Adrenal gland (tissue), 12 donors: ENCODE data around the gene BIRC7. TPM values are rescaled to one million over a fixed set of nuclear protein-coding genes. Genes with fewer than 3 reads are reported as not detected.

Experiments used
- DNase-seq, 7 donors: peaks; one replicate each; pipeline ENCODE4 v3.0.0-alpha.2; 2019 to 2020
- H3K27ac ChIP-seq, 5 donors: fragments of 200-600 bp; sonication (generic) in 4 of 5; 1 replicate in 3 of 5; 2 replicates in 2 of 5; pipeline versions ENCODE4 v1.5.1 to v1.8.0; 2016 to 2020; ENCODE audit warnings: mild to moderate bottlenecking in 1 of 5
- H3K27me3 ChIP-seq: fragments of 200-600 bp; 2 replicates; pipeline ENCODE4 v1.8.0; 2021
- H3K36me3 ChIP-seq, 2 donors: fragments of 200-600 bp; replicated peaks in 1 of 2; 1 replicate in 1 of 2; 2 replicates in 1 of 2; pipeline versions ENCODE4 v1.5.1 to v1.8.0; 2018 to 2022
- H3K4me1 ChIP-seq, 2 donors: fragments of 200-600 bp; replicated peaks in 1 of 2; 1 replicate in 1 of 2; 2 replicates in 1 of 2; pipeline versions ENCODE4 v1.5.1 to v1.8.0; 2018 to 2021
- H3K4me3 ChIP-seq, 4 donors: fragments of 200-600 bp; sonication (generic) in 3 of 4; one replicate each; pipeline ENCODE4 v1.5.1; 2016 to 2018
- H3K9me3 ChIP-seq, 3 donors: fragments of 200-600 bp; sonication (generic) in 1 of 3; replicated peaks in 1 of 3; 1 replicate in 2 of 3; 2 replicates in 1 of 3; pipeline versions ENCODE4 v1.5.1 to v1.8.0; 2016 to 2021
- POLR2A ChIP-seq, 2 donors: fragments of 450-650 bp; IDR thresholded peaks; one replicate each; pipeline ENCODE4 v1.6.1; 2017; ENCODE audit warnings: antibody characterized with exemption in 2 of 2, mild to moderate bottlenecking in 2 of 2, moderate library complexity in 1 of 2
- WGBS, 4 donors: extraction: QIAGEN DNeasy Blood & Tissue Kit in 2 of 4; methylation state at CpG; one replicate each; pipeline versions ENCODE4 v1.1.5 to v1.1.7; 2013 to 2017; 5-methylcytosine and 5-hydroxymethylcytosine counted together
- intact Hi-C, 2 donors: fragments of 100-400 bp; cut with DNase I; formaldehyde crosslinking; loops; one replicate each; pipeline versions ENCODE4 v1.14.1 to v1.15.0; 2022 to 2023
- polyA plus RNA-seq, 3 donors: library from polyadenylated mRNA; stranded (reverse); fragments of 200-250 nt in 2 of 3; fragments of 350-450 nt in 1 of 3; fragmentation: Illumina TruSeq in 1 of 3; extraction: RNeasy Lipid Tissue Mini Kit (QIAGEN cat#74804) in 1 of 3; gene quantifications; one replicate each; pipeline ENCODE4 v1.2.3, GENCODE V29; 2013 to 2014
- total RNA-seq, 9 donors: library from RNA; depleted of rRNA in 4 of 9; stranded (reverse); fragments of >200 nt in 4 of 9; fragments of 120-200 nt in 1 of 9; fragmentation: NEBNext Ultra II Directional in 1 of 9; extraction: Animal tissue kit (Norgen Biotek cat#: 25700) in 1 of 9; gene quantifications; one replicate each; pipeline versions ENCODE4 v1.1.0 to v1.2.4, GENCODE V29; 2013 to 2023
- TF ChIP-seq, protein P1 (sequence below), 6 experiments: fragments of 450-650 bp in 4 of 6; fragments of 200-600 bp in 2 of 6; sonication (generic) in 1 of 6; IDR thresholded peaks; 1 replicate in 5 of 6; 2 replicates in 1 of 6; pipeline versions ENCODE4 v1.5.1 to v1.8.0; 2016 to 2021; ENCODE audit warnings: antibody characterized with exemption in 6 of 6, mild to moderate bottlenecking in 2 of 6, moderate library complexity in 1 of 6
- donor health status: healthy with polysubstance abuse.
- donor health status: Bipolar disorder and iron deficiency.
- donor health status: DM: yes; HTN: yes; CAD: no.
- donor health status: DM: no; HTN: no; CAD: no.
- donor health status: DM: no; HTN: no; CAD: no.
- donor health status: DM: yes; HTN: yes; CAD: no.

Gene BIRC7
- total and polyA plus RNA-seq, 12 donors = 0.28 to 117 (median 1.1) TPM; not detected in 5

DNA sequence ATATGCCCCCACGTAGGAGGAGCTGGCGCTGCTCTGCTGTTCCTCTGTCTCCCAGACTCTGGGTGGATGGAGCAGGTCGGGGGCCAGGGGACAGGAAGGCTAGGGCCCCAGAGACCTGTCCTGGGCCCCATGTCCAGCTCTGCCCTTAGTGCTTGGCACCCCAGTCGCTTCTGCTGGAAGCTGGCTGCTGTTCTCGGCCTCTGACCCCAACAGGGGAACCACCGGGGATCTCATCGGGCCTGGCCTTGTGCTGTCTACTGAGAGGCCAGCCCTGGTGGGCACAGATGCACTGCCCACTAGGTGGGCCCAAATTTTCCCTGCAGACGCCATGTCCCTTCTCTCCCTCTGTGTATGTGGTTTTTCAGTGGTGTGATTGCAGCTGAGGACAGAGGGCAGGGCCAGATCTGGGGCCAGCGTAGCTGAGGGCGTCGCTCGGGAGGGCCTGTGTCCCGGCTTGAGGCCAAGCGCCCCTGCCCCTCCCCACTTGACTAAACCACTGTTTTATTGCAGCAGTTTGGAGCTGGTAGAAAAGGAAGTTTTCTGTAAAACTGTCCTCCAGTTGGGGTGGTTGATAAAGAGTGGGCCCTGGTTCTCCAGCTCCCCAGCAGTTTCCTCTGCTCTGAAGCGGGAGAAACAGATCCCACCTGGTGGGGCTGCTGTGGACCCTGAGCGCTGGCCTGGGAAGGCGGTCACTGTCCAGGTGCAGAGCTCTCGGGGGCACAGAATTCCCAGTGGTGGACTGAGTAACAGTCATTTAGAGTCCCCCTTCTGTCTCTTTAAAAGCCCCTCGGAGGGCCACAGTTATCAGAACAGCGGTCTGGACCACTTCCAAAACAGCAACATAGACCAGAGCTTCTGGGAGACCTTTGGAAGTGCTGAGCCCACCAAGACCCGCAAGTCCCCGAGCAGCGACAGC, 51.3 kb downstream of the BIRC7 start:
- 87 to 93% (median 91%) methylated on average over 15 to 23 of the region's 23 CpGs for WGBS, 4 donors
- no peaks in the 10 kb centered on the region for H3K27me3 ChIP-seq

DNA sequence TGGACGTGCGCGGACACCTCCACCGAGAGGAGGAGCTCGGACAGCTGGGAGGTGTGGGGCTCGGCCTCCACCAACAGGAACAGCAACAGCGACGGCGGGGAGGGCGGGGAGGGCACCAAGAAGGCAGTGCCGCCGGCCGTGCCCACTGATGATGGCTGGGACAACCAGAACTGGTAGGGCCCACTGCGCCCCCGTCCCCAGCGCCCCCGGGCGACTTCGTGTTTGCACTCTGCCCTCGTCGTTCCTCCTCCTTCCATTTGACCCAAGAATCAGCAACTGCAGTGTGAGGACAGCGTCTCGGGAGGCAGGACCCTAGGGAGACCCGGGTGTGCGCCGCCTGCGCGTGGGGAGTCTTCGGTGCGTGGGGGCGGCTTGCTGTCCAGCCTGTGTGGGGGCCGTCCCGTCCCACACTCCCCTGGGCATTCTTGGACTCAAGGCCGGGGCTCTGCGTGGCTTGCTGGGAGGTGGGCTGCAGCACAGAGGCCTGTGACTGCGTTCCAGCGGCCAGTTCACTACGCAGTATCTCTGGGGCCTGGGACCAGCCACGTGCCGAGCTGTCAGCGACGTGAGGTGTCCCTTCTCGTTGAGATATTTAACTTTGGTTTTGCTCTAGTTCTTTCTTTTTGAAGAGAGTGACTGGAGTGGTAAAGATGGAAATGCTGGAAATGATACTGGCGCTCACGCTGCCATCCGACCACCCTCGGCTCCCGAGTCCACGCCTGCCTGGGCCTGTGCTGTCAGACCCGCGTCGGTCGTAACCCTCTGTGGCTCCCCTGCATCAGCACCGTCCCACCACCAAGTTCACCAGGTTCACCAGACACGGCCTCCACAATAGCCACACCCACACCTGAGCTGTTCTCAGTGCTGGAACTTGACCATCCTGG, 52.2 kb downstream of the BIRC7 start:
- no peak for DNase-seq
- Histone ChIP-seq H3K4me1 (no peaks in the 10 kb centered on the region), H3K9me3 (no peaks in the 10 kb centered on the region), H3K36me3 (peaks cover 0 to 31% of the 10 kb centered on the region in 2 donors), H3K27me3 (no peaks in the 10 kb centered on the region), H3K4me3 (no peak overlapping the region), H3K27ac (no peak overlapping the region)
- intact Hi-C loops = no loop called here
- TF ChIP-seq, protein P1, sequence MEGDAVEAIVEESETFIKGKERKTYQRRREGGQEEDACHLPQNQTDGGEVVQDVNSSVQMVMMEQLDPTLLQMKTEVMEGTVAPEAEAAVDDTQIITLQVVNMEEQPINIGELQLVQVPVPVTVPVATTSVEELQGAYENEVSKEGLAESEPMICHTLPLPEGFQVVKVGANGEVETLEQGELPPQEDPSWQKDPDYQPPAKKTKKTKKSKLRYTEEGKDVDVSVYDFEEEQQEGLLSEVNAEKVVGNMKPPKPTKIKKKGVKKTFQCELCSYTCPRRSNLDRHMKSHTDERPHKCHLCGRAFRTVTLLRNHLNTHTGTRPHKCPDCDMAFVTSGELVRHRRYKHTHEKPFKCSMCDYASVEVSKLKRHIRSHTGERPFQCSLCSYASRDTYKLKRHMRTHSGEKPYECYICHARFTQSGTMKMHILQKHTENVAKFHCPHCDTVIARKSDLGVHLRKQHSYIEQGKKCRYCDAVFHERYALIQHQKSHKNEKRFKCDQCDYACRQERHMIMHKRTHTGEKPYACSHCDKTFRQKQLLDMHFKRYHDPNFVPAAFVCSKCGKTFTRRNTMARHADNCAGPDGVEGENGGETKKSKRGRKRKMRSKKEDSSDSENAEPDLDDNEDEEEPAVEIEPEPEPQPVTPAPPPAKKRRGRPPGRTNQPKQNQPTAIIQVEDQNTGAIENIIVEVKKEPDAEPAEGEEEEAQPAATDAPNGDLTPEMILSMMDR (IDR thresholded peaks at IDR 0.05) = no peak
- TF ChIP-seq POLR2A (IDR thresholded peaks at IDR 0.05) = no peak
- 90 to 94% (median 93%) methylated on average over 32 to 55 of the region's 55 CpGs for WGBS, 4 donors

More for the DNA sequence above, 51.3 kb downstream of the BIRC7 start:
- TF ChIP-seq, protein P1 (IDR thresholded peaks at IDR 0.05) = no peak
- no peak for TF ChIP-seq POLR2A (IDR thresholded peaks at IDR 0.05)
- Histone ChIP-seq H3K9me3 (no peaks in the 10 kb centered on the region), H3K4me1 (no peaks in the 10 kb centered on the region), H3K27ac (no peak overlapping the region), H3K4me3 (no peak overlapping the region), H3K36me3 (peaks cover 0 to 40% of the 10 kb centered on the region in 2 donors)
- intact Hi-C loops = no loop called here
- no peak for DNase-seq

DNA sequence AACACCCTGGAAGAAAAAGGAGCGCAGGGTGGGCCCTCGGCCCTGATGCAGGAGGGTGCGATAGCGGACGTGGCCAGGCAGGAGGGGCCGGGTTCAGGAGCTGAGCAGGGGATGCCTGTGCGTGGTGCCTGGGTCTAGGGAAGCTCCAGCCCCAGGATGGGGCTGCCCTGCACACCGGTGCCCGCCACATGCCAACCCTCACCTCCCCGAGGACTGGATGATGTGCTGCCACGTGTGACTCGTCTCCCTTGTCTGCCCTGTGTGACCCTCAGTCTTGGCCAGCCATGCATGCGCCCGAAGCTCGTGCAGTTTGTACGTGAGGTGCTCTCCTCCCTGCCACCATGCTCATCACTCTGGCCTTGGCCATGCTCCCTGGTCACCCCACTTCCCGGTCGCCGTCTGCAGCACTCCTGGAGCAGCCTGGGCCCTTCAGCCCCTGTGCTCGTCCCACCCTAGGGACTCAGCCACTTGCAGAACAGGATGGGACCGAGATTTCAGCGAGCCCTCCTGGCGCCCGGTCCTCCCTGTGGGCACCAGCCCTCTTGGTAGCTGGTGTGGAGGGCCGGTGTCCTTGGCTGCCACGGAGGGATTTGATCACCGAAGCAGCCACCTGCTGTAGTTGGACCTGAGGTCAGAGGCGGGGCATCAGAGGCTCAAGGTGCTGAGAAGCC, 53.0 kb downstream of the BIRC7 start:
- Histone ChIP-seq H3K36me3 (peaks cover 0 to 23% of the 10 kb centered on the region in 2 donors), H3K27ac (no peak overlapping the region), H3K9me3 (no peaks in the 10 kb centered on the region), H3K4me3 (no peak overlapping the region), H3K27me3 (no peaks in the 10 kb centered on the region), H3K4me1 (no peaks in the 10 kb centered on the region)
- no peak for DNase-seq
- TF ChIP-seq, protein P1 (IDR thresholded peaks at IDR 0.05) = no peak
- TF ChIP-seq POLR2A (IDR thresholded peaks at IDR 0.05) = no peak
- WGBS, 4 donors = 88 to 90% (median 88%) methylated on average over 11 to 28 of the region's 28 CpGs
- intact Hi-C loops = no loop called here
